K562 (cell line): ENCODE results near the gene LRRC49. TPM values are rescaled to one million over a fixed set of nuclear protein-coding genes. Genes with fewer than 3 reads are reported as not detected.

Source experiments
- ATAC-seq: fragments of 200-7000 bp; cut with Tn5 transposase; 3 replicates; pipeline ENCODE4 v1.9.1; 2020; ENCODE audit warnings: moderate library complexity
- BruUV-seq: library from RNA; stranded (reverse); fragments of 400-500 nt; replicated peaks from 2 replicates; lab custom pipeline; 2021; lab: Mats Ljungman, UMichigan
- CTCF ChIA-PET: fragments of 300-600 bp; formaldehyde crosslinking; extraction: SDS; loops from one replicate; lab custom pipeline; 2021; ENCODE audit warnings: low intra/inter-chr PET ratio; lab: Yijun Ruan, JAX
- POLR2A ChIA-PET: fragments of 300-600, 350-650 bp; sonication (Branson Sonifier 250); formaldehyde crosslinking; extraction: SDS; loops from one replicate; lab custom pipeline; 2021; ENCODE audit warnings: antibody characterized with exemption, inconsistent platforms; lab: Yijun Ruan, JAX
- DNase-seq, 4 experiments: peaks; one replicate each; pipeline versions ENCODE4 v3.0.0 to v3.0.0-alpha.2; 2011 to 2018; ENCODE audit warnings: low spot score in 3 of 4, mixed read lengths in 3 of 4; ENCODE audit errors: extremely low read depth in 1 of 4
- FAIRE-seq: peaks from 2 replicates; lab custom pipeline; 2011; peaks lifted over from hg19 to GRCh38; lab: Jason Lieb, UNC
- H2AFZ ChIP-seq: 2 replicates; pipeline ENCODE4 v1.6.0; 2011; ENCODE audit warnings: low read depth, low read length, control low read depth, inconsistent platforms
- H3K27ac ChIP-seq: fragments of 200-600 bp; 3 replicates; pipeline ENCODE4 v1.8.0; 2011; ENCODE audit warnings: low read depth, mild to moderate bottlenecking, control low read depth, inconsistent platforms, low read length, moderate library complexity, mixed read lengths; ENCODE audit errors: extremely low read depth
- H3K27me3 ChIP-seq, 2 experiments: fragments of 300-600 bp in 1 of 2; 2 replicates in 1 of 2; 3 replicates in 1 of 2; pipeline versions ENCODE4 v1.6.0 to v1.8.0; 2011; ENCODE audit warnings: inconsistent platforms in 2 of 2, low read length in 2 of 2, mild to moderate bottlenecking in 1 of 2, mixed read lengths in 1 of 2, moderate library complexity in 1 of 2; ENCODE audit not compliant: control insufficient read depth in 2 of 2, insufficient read depth in 2 of 2
- H3K36me3 ChIP-seq: fragments of 300-600 bp; 3 replicates; pipeline ENCODE4 v1.8.0; 2011; ENCODE audit warnings: mild to moderate bottlenecking, low read length, inconsistent platforms; ENCODE audit not compliant: control insufficient read depth, insufficient read depth
- H3K4me1 ChIP-seq, 2 experiments: fragments of 200-600 bp in 1 of 2; replicated peaks in 1 of 2; 2 replicates in 1 of 2; 3 replicates in 1 of 2; pipeline versions ENCODE4 v1.5.1 to v1.8.0; 2011; ENCODE audit warnings: inconsistent platforms in 2 of 2, low read length in 2 of 2, mild to moderate bottlenecking in 1 of 2, mixed read lengths in 1 of 2, moderate library complexity in 1 of 2; ENCODE audit not compliant: control insufficient read depth in 2 of 2, insufficient read depth in 2 of 2
- H3K4me2 ChIP-seq: 2 replicates; pipeline ENCODE4 v1.6.1; 2011; ENCODE audit warnings: low read length, control low read depth, inconsistent platforms, mixed read lengths; ENCODE audit not compliant: insufficient read depth
- H3K4me3 ChIP-seq: fragments of 200-600 bp; sonication (generic), shearing (Covaris generic); 2 replicates; pipeline ENCODE4 v1.5.1; 2016; ENCODE audit warnings: control low read depth, inconsistent platforms
- H3K79me2 ChIP-seq: fragments of 200-600 bp; 3 replicates; pipeline ENCODE4 v1.8.0; 2011; ENCODE audit warnings: low read length, inconsistent platforms; ENCODE audit not compliant: control insufficient read depth, insufficient read depth
- H3K9ac ChIP-seq, 2 experiments: 2 replicates each; pipeline versions ENCODE4 v1.6.0 to v1.6.1; 2011; ENCODE audit warnings: low read depth in 2 of 2, low read length in 2 of 2, control low read depth in 1 of 2, inconsistent platforms in 1 of 2, mild to moderate bottlenecking in 1 of 2, mixed read lengths in 1 of 2; ENCODE audit not compliant: insufficient read depth in 1 of 2
- H3K9me1 ChIP-seq: one replicate; pipeline ENCODE4 v1.6.0; 2011; ENCODE audit warnings: inconsistent platforms, mild to moderate bottlenecking, low read length, moderate library complexity; ENCODE audit not compliant: control insufficient read depth, insufficient read depth
- H3K9me3 ChIP-seq: replicated peaks from 2 replicates; pipeline ENCODE4 v1.5.1; 2011; ENCODE audit warnings: low read depth, low read length, inconsistent platforms; ENCODE audit not compliant: control insufficient read depth, insufficient read depth
- H4K20me1 ChIP-seq: replicated peaks from 2 replicates; pipeline ENCODE4 v1.6.1; 2011; ENCODE audit warnings: low read length, inconsistent platforms, mixed read lengths; ENCODE audit not compliant: control insufficient read depth, insufficient read depth
- ATF1 ChIP-seq, 2 experiments: fragments of 450-650 bp in 1 of 2; IDR thresholded peaks; 2 replicates each; pipeline ENCODE4 v1.6.1; 2016; ENCODE audit warnings: missing compliant biosample characterization in 1 of 2, missing genetic modification characterization in 1 of 2
- MYC ChIP-seq, 2 experiments: fragments of 250-450 bp in 1 of 2; sonication (Bioruptor Pico) in 1 of 2; IDR thresholded peaks; 2 replicates each; pipeline versions ENCODE4 v1.5.1 to v1.6.1; 2012 to 2021; ENCODE audit warnings: low read depth in 2 of 2, borderline replicate concordance in 1 of 2, improper control_type of control experiment in 1 of 2, low read length in 1 of 2, mild to moderate bottlenecking in 1 of 2, moderate library complexity in 1 of 2
- SMARCE1 ChIP-seq: fragments of 450-650 bp; IDR thresholded peaks from 2 replicates; pipeline ENCODE4 v1.7.1; 2016; ENCODE audit warnings: mild to moderate bottlenecking
- SRSF1 ChIP-seq: fragments of 200-400 bp; formaldehyde crosslinking; IDR thresholded peaks from 2 replicates; pipeline ENCODE4 v1.6.1; 2017; ENCODE audit warnings: mild to moderate bottlenecking, low read depth, low read length, moderate library complexity
- ZFP36 ChIP-seq: fragments of 150-350 bp; IDR thresholded peaks from 2 replicates; pipeline ENCODE4 v1.6.1; 2018; ENCODE audit warnings: low read length, low read depth; ENCODE audit not compliant: partially characterized antibody
- WGBS: fragments of 100-300 bp; shearing (Covaris generic); methylation state at CpG from one replicate; pipeline ENCODE4 v1.1.6; 2016; ENCODE audit warnings: low coverage, mixed read lengths; ENCODE audit not compliant: insufficient coverage; ENCODE audit errors: missing lambda C conversion rate; 5-methylcytosine and 5-hydroxymethylcytosine counted together
- in situ Hi-C: fragments of 300-500 bp; cut with MboI; formaldehyde crosslinking; loops from 4 replicates; pipeline ENCODE4 v1.15.0; 2018; ENCODE audit warnings: inconsistent platforms, mixed read lengths
- intact Hi-C: fragments of 100-400 bp; cut with micrococcal nuclease; formaldehyde crosslinking; loops from 2 replicates; pipeline ENCODE4 v1.14.2; 2022
- polyA plus RNA-seq, 8 experiments: library from polyadenylated mRNA; depleted of rRNA in 4 of 8; stranded (reverse) in 5 of 8; unstranded in 3 of 8; fragments of >200 nt; fragmentation: Nextera tagmentation in 2 of 8; fragmentation: Illumina TruSeq in 1 of 8; extraction: Ambion mirVana in 2 of 8; extraction: Trizol in 1 of 8; gene quantifications; 2 replicates each; pipeline versions ENCODE4 v1.2.1 to v1.2.3, GENCODE V29; 2011 to 2014; ENCODE audit warnings: inconsistent platforms in 1 of 8, missing spikeins in 1 of 8
- total RNA-seq, 7 experiments: library from RNA; depleted of rRNA in 6 of 7; stranded (reverse); fragments of >200 nt in 6 of 7; fragmentation: Illumina TruSeq in 2 of 7; extraction: Trizol in 2 of 7; gene quantifications; 2 replicates each; pipeline versions ENCODE4 v1.2.1 to v1.2.3, GENCODE V29; 2011 to 2021; ENCODE audit warnings: low replicate concordance in 1 of 7
- TF ChIP-seq, protein P1 (sequence below): IDR thresholded peaks from 2 replicates; pipeline ENCODE4 v1.6.1; 2011; ENCODE audit warnings: borderline replicate concordance, low read depth, mild to moderate bottlenecking, moderate library complexity, low read length; ENCODE audit not compliant: insufficient read depth, poor library complexity, severe bottlenecking
- TF ChIP-seq, protein P2 (sequence below), 2 experiments: IDR thresholded peaks; 2 replicates each; pipeline ENCODE4 v1.6.1; 2012; ENCODE audit warnings: improper control_type of control experiment in 2 of 2, low read depth in 2 of 2, low read length in 2 of 2, borderline replicate concordance in 1 of 2
- TF ChIP-seq, protein P3 (sequence below): fragments of 450-650 bp; formaldehyde crosslinking; IDR thresholded peaks from 2 replicates; pipeline ENCODE4 v1.4.0; 2022; ENCODE audit warnings: missing genetic modification characterization
- TF ChIP-seq, protein P4 (sequence below): sonication (generic); formaldehyde crosslinking; IDR thresholded peaks from 2 replicates; pipeline ENCODE4 v1.8.0; 2022; ENCODE audit warnings: mild to moderate bottlenecking, missing genetic modification reagents

Gene LRRC49
- total and polyA plus RNA-seq, 9 of the 15 experiments (the other 6 are each of a cell fraction or from before 2014, with no cell fraction given), result 0.32 TPM; not detected in 8

DNA sequence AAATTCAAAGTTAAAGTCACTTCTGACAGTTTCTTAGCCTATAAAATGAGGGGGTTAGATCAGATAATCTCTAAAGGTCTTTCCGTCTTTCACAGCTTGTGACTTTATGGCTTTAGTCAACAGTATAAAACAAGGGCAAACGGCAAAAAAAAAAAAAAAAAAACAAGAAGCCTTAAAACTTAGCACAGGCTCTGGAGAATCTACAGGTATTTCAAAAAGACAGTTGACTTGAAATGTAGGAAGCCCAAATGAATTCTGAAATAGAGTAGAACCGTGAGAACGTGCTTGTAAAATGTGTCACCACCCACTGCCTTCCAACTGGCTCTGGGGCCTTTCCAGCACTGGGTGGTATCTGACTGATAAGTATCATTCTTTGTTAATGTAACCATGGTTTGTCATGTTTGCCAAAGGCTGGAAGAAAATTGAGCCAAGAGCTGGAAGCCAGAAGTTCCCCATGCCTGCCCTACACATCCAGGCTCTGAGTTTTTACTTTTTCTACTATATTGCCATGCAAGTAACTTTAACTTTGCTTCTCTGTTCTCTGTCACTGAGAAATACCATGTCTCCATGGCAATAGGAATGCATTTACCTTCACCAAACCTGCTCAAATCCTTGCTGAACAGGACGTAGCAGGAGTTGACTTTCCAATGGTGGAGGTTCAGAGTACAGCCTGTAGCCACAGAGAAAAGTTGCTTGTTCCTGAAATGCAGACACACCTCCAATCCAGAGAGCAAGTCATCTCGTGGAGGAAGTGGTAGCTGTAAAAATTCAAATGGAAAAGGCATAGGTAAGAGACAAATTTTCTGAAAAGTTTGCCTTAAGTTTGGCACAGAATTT lies 186.8 kb downstream of the LRRC49 start:
- Histone ChIP-seq H3K27ac (no peak overlapping the region), H4K20me1 (no peaks in the 10 kb centered on the region), H2AFZ (no peak overlapping the region), H3K79me2 (no peaks in the 10 kb centered on the region), H3K9ac (no peak overlapping the region), H3K9me1 (no peaks in the 10 kb centered on the region), H3K4me3 (no peak overlapping the region), H3K27me3 (no peaks in the 10 kb centered on the region), H3K4me2 (no peak overlapping the region), H3K9me3 (no peaks in the 10 kb centered on the region), H3K4me1 (no peaks in the 10 kb centered on the region), H3K36me3 (no peaks in the 10 kb centered on the region)
- ChIA-PET POLR2A (no interaction called here), CTCF (no interaction called here)
- FAIRE-seq (no peak), ATAC-seq (no peak), DNase-seq (no peak)
- intact Hi-C loops (no loop called here), in situ Hi-C loops (no loop called here)
- 0% methylated on average over 6 of the region's 6 CpGs for WGBS
- no TSS peak for BruUV-seq
- TF ChIP-seq ZFP36 (no peak), MYC (IDR thresholded peaks at IDR 0.05; ENCODE audit: low read depth, low read length) (no peak), MYC (CRISPR knock-in tag; IDR thresholded peaks at IDR 0.05; ENCODE audit: borderline replicate concordance, low read depth) (no peak), SRSF1 (no peak), ATF1 (CRISPR knock-in tag; IDR thresholded peaks at IDR 0.05) (no peak), ATF1 (tag; IDR thresholded peaks at IDR 0.05) (no peak), SMARCE1 (no peak)
- TF ChIP-seq, protein P1, sequence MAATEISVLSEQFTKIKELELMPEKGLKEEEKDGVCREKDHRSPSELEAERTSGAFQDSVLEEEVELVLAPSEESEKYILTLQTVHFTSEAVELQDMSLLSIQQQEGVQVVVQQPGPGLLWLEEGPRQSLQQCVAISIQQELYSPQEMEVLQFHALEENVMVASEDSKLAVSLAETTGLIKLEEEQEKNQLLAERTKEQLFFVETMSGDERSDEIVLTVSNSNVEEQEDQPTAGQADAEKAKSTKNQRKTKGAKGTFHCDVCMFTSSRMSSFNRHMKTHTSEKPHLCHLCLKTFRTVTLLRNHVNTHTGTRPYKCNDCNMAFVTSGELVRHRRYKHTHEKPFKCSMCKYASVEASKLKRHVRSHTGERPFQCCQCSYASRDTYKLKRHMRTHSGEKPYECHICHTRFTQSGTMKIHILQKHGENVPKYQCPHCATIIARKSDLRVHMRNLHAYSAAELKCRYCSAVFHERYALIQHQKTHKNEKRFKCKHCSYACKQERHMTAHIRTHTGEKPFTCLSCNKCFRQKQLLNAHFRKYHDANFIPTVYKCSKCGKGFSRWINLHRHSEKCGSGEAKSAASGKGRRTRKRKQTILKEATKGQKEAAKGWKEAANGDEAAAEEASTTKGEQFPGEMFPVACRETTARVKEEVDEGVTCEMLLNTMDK, result no peak
- TF ChIP-seq, protein P2, sequence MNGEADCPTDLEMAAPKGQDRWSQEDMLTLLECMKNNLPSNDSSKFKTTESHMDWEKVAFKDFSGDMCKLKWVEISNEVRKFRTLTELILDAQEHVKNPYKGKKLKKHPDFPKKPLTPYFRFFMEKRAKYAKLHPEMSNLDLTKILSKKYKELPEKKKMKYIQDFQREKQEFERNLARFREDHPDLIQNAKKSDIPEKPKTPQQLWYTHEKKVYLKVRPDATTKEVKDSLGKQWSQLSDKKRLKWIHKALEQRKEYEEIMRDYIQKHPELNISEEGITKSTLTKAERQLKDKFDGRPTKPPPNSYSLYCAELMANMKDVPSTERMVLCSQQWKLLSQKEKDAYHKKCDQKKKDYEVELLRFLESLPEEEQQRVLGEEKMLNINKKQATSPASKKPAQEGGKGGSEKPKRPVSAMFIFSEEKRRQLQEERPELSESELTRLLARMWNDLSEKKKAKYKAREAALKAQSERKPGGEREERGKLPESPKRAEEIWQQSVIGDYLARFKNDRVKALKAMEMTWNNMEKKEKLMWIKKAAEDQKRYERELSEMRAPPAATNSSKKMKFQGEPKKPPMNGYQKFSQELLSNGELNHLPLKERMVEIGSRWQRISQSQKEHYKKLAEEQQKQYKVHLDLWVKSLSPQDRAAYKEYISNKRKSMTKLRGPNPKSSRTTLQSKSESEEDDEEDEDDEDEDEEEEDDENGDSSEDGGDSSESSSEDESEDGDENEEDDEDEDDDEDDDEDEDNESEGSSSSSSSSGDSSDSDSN (IDR thresholded peaks at IDR 0.05; ENCODE audit: borderline replicate concordance in 1 of 2, low read depth in 2 of 2, low read length in 2 of 2), result no peak
- TF ChIP-seq, protein P3, sequence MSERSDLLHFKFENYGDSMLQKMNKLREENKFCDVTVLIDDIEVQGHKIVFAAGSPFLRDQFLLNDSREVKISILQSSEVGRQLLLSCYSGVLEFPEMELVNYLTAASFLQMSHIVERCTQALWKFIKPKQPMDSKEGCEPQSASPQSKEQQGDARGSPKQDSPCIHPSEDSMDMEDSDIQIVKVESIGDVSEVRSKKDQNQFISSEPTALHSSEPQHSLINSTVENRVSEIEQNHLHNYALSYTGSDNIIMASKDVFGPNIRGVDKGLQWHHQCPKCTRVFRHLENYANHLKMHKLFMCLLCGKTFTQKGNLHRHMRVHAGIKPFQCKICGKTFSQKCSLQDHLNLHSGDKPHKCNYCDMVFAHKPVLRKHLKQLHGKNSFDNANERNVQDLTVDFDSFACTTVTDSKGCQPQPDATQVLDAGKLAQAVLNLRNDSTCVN (CRISPR knock-in tag), result no peak
- TF ChIP-seq, protein P4, sequence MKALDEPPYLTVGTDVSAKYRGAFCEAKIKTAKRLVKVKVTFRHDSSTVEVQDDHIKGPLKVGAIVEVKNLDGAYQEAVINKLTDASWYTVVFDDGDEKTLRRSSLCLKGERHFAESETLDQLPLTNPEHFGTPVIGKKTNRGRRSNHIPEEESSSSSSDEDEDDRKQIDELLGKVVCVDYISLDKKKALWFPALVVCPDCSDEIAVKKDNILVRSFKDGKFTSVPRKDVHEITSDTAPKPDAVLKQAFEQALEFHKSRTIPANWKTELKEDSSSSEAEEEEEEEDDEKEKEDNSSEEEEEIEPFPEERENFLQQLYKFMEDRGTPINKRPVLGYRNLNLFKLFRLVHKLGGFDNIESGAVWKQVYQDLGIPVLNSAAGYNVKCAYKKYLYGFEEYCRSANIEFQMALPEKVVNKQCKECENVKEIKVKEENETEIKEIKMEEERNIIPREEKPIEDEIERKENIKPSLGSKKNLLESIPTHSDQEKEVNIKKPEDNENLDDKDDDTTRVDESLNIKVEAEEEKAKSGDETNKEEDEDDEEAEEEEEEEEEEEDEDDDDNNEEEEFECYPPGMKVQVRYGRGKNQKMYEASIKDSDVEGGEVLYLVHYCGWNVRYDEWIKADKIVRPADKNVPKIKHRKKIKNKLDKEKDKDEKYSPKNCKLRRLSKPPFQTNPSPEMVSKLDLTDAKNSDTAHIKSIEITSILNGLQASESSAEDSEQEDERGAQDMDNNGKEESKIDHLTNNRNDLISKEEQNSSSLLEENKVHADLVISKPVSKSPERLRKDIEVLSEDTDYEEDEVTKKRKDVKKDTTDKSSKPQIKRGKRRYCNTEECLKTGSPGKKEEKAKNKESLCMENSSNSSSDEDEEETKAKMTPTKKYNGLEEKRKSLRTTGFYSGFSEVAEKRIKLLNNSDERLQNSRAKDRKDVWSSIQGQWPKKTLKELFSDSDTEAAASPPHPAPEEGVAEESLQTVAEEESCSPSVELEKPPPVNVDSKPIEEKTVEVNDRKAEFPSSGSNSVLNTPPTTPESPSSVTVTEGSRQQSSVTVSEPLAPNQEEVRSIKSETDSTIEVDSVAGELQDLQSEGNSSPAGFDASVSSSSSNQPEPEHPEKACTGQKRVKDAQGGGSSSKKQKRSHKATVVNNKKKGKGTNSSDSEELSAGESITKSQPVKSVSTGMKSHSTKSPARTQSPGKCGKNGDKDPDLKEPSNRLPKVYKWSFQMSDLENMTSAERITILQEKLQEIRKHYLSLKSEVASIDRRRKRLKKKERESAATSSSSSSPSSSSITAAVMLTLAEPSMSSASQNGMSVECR (CRISPR knock-in tag), result no peak
